ENCODE data around the gene PMM1.

PMM1 gene

DNA sequence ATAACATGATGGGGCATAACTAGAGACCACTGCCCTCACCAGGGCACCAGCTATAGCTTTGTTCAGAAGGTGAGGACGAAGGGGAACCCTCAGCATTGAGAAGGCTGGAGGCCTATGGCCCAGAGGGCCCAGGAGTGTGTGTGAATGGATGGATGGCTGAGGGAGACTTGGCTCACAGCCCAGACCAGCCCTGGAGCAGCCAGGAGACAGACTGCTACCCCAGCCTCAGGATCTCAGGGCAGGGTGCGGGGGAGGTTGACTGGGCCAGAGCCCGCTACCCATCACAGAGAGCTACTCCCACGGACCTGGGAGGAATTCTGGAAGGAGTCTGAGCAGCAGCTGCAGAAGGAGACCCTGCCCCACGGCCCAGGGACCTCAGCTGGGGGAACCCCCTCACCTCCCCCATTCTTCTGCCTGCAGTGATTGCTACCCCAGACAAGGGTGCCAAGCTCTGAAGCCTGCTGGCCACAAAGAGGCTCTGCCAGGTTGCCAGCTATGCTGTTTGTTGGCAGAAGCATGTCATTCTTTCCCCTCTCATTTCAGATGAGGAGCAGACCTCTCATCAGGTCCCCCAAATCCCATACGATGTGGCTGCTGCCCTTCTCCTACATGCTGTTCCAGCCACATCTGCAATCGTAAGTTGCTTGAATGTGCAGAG is 34.2 kb downstream of the PMM1 start:
- Histone ChIP-seq H4K20me1 (ENCODE audit: insufficient read depth, low read length) (no peaks in the 10 kb centered on the region), H3K9me3 (replicated peaks; ENCODE audit: insufficient read depth, low read length) (no peaks in the 10 kb centered on the region), H3K9me2 (replicated peaks; ENCODE audit: insufficient read depth, low read length) (no peaks in the 10 kb centered on the region), H3K9ac (ENCODE audit: low read length) (no peak overlapping the region), H3K36me3 (replicated peaks; ENCODE audit: insufficient read depth, low read length) (no peaks in the 10 kb centered on the region), H3K4me3 (ENCODE audit: low read length) (no peak overlapping the region), H2AFZ (ENCODE audit: low read length) (no peak overlapping the region), H3F3A (ENCODE audit: insufficient read depth, low read length) (peaks cover 8% of the 10 kb centered on the region), H3K79me2 (ENCODE audit: low read length) (no peaks in the 10 kb centered on the region), H3K27ac (ENCODE audit: low read length) (no peak overlapping the region), H3K4me1 (ENCODE audit: low read length) (peaks cover 19% of the 10 kb centered on the region), H3K4me2 (ENCODE audit: low read depth, low read length) (no peak overlapping the region), H3K27me3 (replicated peaks; ENCODE audit: insufficient read depth, low read length) (no peaks in the 10 kb centered on the region)
- DNase-seq = no peak
- TF ChIP-seq EZH2 (optimal IDR thresholded peaks at IDR 0.05; ENCODE audit: low read depth, low read length) = no peak
- TF ChIP-seq CTCF (IDR thresholded peaks at IDR 0.05; ENCODE audit: low read length) = no peak
- TF ChIP-seq EZH2phosphoT487 (IDR thresholded peaks at IDR 0.05; ENCODE audit: low read length) = no peak

GRCh38 chr22:41551877-41552582 is 37.6 kb downstream of the PMM1 start:
- Histone ChIP-seq H3K9ac (ENCODE audit: low read length) (no peak overlapping the region), H3K4me2 (ENCODE audit: low read depth, low read length) (peak overlapping the region; percentile 28), H3K4me1 (ENCODE audit: low read length) (peaks cover 8% of the 10 kb centered on the region), H4K20me1 (ENCODE audit: insufficient read depth, low read length) (no peaks in the 10 kb centered on the region), H3K79me2 (ENCODE audit: low read length) (no peaks in the 10 kb centered on the region), H3K27ac (ENCODE audit: low read length) (no peak overlapping the region), H3K9me2 (replicated peaks; ENCODE audit: insufficient read depth, low read length) (no peaks in the 10 kb centered on the region), H2AFZ (ENCODE audit: low read length) (peak overlapping the region; percentile 58; the same call in 1 of the 2 replicates), H3K27me3 (replicated peaks; ENCODE audit: insufficient read depth, low read length) (no peaks in the 10 kb centered on the region), H3K4me3 (ENCODE audit: low read length) (no peak overlapping the region), H3K36me3 (replicated peaks; ENCODE audit: insufficient read depth, low read length) (no peaks in the 10 kb centered on the region), H3K9me3 (replicated peaks; ENCODE audit: insufficient read depth, low read length) (no peaks in the 10 kb centered on the region), H3F3A (ENCODE audit: insufficient read depth, low read length) (peaks cover 2% of the 10 kb centered on the region)
- no peak for DNase-seq
- TF ChIP-seq EZH2phosphoT487 (IDR thresholded peaks at IDR 0.05; ENCODE audit: low read length) (no peak), CTCF (IDR thresholded peaks at IDR 0.05; ENCODE audit: low read length) (no peak), EZH2 (optimal IDR thresholded peaks at IDR 0.05; ENCODE audit: low read depth, low read length) (no peak)

GRCh38 chr22:41550952-41551491 is 38.6 kb downstream of the PMM1 start:
- Histone ChIP-seq H3K27ac (ENCODE audit: low read length) (no peak overlapping the region), H3K36me3 (replicated peaks; ENCODE audit: insufficient read depth, low read length) (no peaks in the 10 kb centered on the region), H3K9me3 (replicated peaks; ENCODE audit: insufficient read depth, low read length) (no peaks in the 10 kb centered on the region), H3K4me1 (ENCODE audit: low read length) (no peaks in the 10 kb centered on the region), H3F3A (ENCODE audit: insufficient read depth, low read length) (no peaks in the 10 kb centered on the region), H3K4me2 (ENCODE audit: low read depth, low read length) (no peak overlapping the region), H3K79me2 (ENCODE audit: low read length) (no peaks in the 10 kb centered on the region), H2AFZ (ENCODE audit: low read length) (no peak overlapping the region), H3K27me3 (replicated peaks; ENCODE audit: insufficient read depth, low read length) (no peaks in the 10 kb centered on the region), H3K9me2 (replicated peaks; ENCODE audit: insufficient read depth, low read length) (no peaks in the 10 kb centered on the region), H3K4me3 (ENCODE audit: low read length) (no peak overlapping the region), H3K9ac (ENCODE audit: low read length) (no peak overlapping the region), H4K20me1 (ENCODE audit: insufficient read depth, low read length) (no peaks in the 10 kb centered on the region)
- DNase-seq = no peak
- TF ChIP-seq EZH2 (optimal IDR thresholded peaks at IDR 0.05; ENCODE audit: low read depth, low read length) (no peak), EZH2phosphoT487 (IDR thresholded peaks at IDR 0.05; ENCODE audit: low read length) (no peak), CTCF (IDR thresholded peaks at IDR 0.05; ENCODE audit: low read length) (no peak)

All from MM.1S (cell line).